ENCODE measurements around the gene PKN2. TPM values are rescaled to one million over a fixed set of nuclear protein-coding genes. Genes with fewer than 3 reads are reported as not detected.

The PKN2 gene
- polyA plus RNA-seq (ENCODE audit: insufficient read length in 4 of 4): 10 to 100 TPM; 54.5 to 74.0 (median 71.1) TPM

DNA sequence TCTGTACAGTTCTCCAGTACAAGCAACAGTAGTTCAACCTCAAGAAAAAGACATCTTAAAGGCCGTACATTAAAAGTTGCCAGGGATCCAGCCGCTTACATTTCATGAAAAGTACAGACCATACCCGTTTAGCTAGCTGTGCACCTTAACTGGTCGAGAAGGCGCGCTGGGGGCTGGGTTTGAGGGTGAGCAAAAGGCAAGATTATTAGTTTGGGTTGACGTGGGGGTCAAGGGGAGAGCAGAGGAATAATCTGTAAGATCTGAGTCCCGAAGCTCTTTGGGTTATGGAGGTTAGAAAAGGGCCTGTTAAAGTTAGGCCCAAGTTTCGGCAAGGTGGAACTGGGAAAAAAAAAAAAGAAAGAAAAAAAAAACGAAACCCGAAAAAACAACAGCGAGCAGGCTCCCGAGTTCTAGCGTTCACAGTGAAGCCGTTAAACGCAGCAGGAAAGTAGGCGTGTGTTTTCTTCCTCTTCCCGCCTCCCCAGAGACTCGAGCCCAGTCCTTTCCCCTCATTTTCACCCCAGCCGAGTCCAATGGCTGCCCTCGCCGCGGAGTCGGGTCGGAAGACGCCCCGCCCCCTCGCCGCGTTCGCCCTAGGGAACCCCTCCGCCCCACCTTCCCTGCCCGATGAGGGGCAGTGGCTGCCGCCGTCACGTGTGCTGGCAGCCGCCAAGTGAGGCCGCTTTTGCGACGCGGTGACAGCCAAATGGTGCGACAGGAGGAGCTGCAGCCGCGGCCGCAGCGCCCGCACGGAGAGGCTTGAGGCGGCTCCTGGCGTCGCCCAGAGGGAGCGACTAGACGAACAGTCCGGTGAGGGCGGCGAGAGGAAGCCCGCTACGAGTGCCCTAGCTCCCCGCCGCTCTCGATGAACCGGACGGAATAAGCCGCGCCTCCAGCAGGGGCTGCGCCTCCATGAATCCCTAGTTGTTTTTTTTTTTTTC is at the start of gene PKN2:
Gene PKN2, plus strand, starts transcription at position 733 of the 941 bp plus-strand sequence. CDS start 308 bp downstream, outside the sequence.
- DNase-seq (ENCODE audit: low read depth in 4 of 4, low spot score in 3 of 4): peak; percentile 94 to 98 (median 96)

DNA sequence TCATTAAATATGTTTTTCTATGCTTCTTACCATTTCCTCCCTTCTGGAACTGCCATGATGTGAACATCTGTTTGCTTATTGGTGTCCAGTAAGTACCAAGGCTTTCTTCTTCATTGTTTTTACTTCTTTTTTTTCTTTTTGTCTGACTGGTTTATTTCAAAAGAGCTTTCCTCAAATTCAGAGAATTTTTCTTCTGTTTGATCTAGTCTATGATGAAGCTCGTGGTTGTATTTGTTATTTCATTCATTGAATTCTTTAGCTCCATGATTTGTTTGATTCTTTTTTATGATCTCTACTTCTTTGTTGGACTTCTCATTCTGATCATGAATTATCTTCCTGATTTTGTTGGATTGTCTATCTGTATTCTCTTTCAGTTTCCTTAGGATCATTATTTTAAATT is 49.5 kb upstream of the PKN2 start:
- no peak for DNase-seq (ENCODE audit: low read depth in 4 of 4, low spot score in 3 of 4)

DNA sequence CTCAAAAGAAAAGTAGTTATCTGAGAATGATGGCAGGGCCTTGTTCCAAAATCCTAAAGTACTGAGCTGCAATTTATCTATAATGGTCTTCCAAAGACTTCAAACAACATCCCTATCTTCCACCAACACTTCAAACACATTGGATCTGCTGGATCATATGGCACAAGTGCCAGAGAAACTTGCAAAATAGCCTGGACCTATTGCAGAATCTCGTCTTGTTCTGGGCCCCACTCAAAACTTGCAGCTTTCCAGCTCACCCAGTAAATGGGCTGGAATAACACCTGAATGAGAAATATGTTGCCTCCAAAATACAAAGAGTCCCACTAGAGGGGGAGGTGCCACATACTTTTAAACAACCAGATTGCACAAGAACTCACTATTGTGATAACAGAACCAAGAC is 44.0 kb upstream of the PKN2 start:
- no peak for DNase-seq (ENCODE audit: low read depth in 4 of 4, low spot score in 3 of 4)

DNA sequence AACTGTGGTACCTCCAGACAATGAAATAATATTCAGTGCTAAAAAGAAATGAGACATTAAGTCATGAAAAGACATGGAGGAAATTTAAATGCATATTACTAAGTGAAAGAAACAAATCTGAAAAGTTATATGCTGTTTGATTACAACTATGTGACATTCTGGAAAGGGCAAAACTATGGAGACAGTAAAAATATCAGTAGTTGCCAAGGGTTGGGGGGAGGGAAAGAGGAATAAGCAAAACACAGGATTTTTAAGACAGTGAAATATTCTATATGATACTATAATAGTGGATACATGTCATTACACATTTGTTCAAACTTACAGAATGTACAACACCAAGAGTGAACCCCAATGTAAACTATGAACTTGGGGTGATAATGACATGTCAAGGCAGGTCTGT is 38.2 kb upstream of the PKN2 start:
- DNase-seq (ENCODE audit: low read depth in 4 of 4, low spot score in 3 of 4): no peak

DNA sequence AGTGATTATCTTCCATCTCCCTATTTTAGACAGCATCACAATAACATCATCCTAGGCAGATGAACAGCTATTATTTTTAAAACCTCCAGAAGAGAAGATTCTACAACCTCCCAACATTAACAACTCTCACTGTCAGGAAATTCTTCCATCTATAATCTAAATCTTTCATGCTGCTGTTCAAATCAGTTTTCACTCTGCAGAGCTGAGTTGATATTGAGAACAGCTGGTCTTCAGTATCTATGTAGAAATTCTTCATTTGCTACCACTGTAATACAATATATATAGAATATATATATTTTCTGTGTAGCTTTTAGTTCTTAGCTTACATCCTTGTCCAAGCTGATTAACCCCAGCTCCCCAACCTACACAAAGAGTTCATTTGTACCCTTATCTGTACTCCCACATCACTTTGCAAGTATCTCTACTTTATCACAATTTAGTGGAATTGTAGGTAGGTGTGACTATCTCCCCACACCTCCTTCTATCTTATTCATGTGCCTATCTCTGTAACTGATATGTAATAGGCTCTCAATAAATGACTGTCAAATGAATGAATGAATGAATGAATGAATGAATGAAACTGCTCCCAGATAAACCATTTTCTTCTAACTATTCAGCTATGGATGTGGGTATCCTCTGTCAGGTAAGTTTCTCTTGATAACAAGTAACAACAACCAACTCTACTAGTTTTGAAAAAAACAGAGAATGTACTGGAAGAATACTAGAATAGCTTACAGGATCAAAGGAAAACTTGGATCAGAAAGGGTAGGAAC is 37.4 kb upstream of the PKN2 start:
- no peak for DNase-seq (ENCODE audit: low read depth in 4 of 4, low spot score in 3 of 4)

DNA sequence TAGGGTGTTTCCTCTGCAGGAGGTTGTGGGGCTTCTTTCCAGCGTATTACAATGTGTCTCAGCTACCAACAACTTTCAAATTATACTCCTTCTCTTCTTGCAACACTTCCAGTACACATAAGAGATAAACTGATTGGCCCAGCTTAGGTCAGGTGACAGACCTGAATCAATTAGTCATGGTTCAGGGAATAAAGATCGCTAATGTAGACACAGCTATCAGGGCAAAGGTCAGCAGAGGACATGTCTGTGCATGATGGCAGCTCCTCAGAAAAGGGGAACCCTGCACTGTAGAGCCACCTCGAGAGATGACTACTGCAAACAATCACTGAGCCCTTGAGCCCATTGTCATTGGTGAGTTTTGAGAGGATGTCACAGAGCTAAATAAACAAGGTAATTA is 36.8 kb upstream of the PKN2 start:
- DNase-seq (ENCODE audit: low read depth in 4 of 4, low spot score in 3 of 4): no peak

DNA sequence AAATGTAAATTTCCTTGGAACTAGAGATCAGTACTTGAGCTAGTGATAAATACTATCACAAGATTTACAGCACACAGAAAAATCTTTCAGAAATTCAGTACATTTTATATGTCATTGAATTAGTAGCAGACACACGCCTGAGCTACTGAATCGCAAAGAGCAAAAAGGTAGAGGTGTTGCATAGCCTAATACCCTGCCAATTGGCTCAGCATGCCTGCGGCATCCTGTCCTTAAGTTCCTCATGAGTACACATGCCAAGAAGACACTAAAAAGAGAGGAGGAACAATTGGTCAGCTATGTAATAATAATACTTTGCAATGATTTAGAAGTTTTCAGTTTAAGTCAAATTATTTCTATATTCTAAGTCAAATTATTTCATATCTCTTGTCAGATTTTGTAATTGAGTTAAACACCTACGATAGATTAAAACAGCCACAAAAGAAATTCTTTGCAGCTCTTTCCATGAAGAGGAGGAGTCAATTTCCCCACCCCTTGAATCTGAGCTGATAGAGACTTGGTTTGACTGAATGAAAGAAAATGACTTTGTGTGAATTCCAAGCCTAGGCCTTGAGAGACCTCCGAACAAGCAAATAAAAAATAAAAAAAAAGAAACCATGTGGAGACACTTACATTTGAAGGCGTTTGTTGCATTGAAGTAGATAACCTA is 36.2 kb upstream of the PKN2 start:
- no peak for DNase-seq (ENCODE audit: low read depth in 4 of 4, low spot score in 3 of 4)

DNA sequence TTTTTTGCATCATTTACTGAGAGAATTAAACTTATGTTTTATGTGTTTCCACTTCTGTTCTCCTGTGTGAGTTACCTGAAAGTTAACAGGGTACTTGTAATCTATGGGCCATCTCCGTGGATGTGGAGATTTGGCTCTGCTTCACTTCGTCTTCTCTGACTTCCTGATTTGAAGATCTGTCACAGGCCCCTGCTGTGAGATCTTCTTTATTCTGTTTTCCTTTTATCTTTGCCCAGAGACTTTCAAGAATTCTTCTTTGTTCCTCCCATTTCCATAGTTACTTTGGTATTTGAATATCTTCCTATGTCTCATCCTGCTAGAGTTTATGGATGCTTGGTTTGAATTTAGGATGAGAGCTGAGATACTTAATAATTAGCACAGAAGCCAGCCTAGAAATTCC is 35.4 kb upstream of the PKN2 start:
- no peak for DNase-seq (ENCODE audit: low read depth in 4 of 4, low spot score in 3 of 4)

DNA sequence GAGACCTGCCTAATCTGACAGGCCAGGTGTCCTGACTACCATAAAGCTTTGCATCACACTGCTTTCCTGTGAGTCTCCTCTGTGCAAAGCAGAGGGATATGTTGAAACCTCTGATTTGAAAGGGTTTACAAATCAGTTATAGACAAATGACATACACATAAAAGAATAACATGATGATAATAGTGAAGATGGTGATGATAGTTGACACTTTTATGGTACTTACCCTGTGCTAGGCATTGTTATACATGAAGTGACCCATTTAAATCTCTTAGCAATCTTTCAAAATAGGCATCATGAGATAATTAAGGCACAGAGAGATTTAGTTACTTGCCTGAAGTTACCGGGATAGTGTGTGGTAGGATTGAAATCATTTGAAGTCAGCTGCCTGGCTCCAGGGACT is 34.1 kb upstream of the PKN2 start:
- DNase-seq (ENCODE audit: low read depth in 4 of 4, low spot score in 3 of 4): no peak

DNA sequence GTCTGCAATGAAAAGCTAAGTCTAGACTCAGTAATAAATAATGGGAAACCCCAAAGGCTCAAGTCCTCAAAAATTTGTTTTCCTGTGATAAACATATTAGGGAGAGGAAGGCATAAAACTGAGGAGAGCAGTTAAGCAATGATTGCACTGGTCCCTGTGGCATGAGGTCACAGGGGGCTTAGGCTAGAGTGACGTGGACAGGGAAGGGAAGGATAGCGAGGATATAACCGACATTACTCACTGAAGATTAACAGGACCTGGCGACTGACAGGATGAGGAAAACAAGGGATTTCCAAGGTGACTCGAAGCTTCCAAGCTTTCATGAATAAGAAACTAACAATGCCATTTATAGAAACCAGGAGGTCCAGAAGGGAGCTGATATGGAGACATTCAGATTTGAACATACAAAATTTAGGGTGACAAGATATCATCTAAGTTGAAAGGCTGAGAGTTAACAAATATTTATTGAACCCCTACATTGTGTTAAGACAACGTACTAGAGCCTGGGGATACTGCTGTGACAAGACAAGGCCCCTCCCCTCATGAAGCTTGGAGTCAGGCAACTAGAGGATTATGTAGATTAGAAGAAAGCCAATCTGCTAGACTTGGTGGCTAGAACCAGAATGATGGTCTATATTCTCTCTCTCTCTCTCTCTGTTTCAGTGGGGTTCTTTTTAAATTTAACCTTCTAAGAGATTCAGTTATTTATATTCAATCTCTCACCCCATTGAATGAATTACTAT is 33.2 kb upstream of the PKN2 start:
- DNase-seq (ENCODE audit: low read depth in 4 of 4, low spot score in 3 of 4): no peak

DNA sequence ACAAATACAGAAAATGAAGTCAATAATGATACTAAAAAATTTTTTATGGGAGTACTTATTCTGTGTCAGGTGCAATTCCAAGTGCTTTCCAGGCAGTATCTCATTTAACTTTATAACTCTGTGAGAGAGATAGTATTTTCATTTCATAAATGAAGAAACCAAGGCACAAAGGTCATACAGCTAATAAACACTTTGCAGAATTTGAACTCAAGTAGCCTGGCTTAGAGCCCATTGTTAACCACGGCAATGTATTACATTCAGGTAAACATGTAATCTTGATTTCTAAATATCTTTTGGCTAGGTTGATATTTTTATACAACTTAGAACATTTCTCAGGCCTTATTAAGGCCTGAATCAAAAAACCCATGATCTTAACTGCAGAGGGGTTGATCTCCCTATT is 28.9 kb upstream of the PKN2 start:
- DNase-seq (ENCODE audit: low read depth in 4 of 4, low spot score in 3 of 4): no peak

DNA sequence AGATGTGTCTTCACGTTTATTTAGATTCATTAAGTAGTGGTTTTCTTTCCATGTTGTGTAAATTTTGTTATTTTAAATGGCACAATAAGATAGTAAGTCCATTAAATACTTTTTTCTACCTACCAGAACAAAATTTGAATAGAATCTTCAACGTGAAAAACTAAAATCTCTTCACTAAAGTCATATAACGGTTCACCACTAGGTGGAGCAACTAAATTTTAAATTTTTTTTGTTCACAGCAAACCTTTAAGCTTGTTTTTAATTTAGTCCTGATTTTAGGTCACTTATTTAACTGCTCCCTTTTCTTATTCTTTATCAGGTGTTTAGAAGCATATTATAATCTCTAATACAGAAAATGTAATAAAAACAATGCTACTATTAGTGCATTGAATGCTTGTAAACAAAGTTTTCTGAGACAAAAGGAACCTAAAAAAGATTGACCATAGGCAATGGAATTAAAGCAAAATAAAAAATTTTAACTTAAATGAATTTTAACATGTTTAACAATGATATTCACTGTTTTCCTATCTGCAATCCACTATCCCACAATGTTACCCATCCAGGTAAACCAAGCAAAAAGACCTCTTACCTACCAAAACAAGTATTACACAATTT is 28.3 kb upstream of the PKN2 start:
- DNase-seq (ENCODE audit: low read depth in 4 of 4, low spot score in 3 of 4): no peak

DNA sequence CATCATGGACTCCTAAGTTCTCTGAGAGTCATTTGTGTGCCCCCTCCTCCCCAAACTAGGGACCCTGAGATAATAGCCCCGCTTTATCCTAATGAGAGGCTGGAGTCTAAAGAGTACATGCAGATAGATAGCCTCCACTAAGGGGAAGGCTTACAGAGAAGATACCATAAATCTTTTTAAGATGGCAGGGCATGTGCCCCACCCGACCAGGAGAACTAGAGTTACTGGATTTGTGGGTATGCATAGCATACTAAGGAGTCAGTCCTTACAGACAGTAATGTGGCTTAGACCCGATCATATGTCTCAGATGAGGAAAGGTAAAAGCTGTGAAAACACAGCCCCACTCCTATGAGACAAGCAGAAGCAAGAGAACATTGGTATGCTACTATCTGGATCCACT is 25.7 kb upstream of the PKN2 start:
- no peak for DNase-seq (ENCODE audit: low read depth in 4 of 4, low spot score in 3 of 4)

DNA sequence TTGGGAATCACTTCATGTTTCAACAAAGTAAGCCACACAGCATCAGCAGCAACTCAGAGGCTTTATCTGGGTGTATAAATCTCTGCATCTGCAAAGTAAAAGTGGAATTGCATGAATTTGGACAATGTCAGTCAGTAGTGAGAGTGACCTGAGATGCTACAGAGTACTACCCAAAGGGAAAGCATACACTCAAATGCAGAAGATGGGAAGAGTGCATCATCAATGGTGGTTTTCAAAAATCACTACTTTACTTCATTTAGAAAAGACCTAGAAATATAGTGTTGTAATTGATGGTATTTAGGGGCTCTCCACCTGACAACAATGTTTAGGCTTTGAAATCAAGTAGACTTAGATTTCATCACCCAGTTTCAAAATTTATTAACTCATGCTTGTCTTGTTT is 24.5 kb upstream of the PKN2 start:
- no peak for DNase-seq (ENCODE audit: low read depth in 4 of 4, low spot score in 3 of 4)

DNA sequence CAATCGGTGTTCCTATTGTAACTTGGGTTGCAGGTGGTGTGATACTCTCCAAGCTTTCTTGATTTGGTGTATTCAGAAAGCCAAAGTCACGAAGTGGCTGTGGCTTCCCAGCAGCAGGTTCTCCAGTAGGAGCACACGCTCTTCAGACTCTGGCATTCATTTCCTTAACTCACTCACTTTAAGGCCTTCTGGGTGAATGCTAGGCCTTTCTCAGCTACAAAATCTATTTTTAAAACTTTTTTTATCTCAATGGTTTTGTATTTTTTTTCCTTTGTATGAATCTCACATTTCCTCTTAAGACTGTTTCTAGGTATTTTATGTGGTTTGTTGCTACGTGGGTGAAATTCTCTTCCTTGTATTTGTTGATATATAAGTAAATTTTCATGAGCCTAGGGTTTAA is 22.9 kb upstream of the PKN2 start:
- no peak for DNase-seq (ENCODE audit: low read depth in 4 of 4, low spot score in 3 of 4)

DNA sequence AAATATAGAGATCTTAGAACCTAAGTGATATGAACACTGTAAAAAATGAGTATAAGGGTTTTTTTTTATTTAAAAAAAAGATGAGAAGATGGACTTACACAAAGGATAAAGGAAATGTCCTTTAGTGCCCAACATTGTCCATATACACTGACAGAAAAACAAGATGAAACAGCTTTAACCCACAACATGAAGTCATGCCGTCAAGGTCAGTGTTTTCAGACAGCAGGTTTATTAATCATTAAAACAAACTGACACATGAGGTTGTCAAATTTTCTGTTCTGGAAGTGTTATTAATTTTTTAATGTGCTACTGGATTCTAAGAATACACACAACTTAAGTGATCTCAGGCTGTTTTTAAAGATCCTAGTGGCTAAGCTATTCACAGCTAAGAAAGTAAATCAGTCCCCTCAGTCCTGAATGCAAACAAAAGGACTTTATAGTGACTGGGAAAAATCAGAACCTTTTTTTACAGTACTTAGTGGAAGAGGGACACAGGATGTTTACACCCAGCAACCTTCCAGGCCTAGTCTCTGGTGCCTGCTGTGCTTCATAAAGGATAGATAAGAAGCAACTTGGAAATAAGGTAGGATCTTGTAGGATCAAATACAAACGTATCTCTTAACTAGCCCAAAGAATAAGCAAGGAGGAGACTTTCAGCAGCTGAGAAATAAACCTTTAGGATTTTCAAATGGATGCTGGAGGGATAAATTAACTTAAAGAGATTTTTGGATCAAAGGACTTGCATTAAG is 21.9 kb upstream of the PKN2 start:
- no peak for DNase-seq (ENCODE audit: low read depth in 4 of 4, low spot score in 3 of 4)

DNA sequence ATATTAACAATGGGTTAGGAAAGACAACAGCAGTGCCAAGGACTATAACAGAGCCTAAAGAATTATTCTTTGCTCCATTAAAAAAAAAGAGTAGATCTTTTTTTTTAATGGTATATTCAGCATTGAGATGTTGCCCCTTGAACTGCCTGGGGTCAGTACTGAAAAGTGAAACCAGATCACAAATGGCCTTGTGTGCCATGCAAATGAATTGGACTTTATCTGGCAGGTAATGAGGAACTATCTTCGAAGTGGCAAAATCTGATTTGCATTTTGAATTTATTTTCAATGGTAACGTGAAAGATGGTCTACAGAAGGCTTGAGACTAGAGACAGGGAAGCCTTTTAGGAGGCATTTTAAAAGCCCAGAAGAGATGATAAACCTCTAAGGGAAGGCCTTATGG is 21.4 kb upstream of the PKN2 start:
- no peak for DNase-seq (ENCODE audit: low read depth in 4 of 4, low spot score in 3 of 4)

DNA sequence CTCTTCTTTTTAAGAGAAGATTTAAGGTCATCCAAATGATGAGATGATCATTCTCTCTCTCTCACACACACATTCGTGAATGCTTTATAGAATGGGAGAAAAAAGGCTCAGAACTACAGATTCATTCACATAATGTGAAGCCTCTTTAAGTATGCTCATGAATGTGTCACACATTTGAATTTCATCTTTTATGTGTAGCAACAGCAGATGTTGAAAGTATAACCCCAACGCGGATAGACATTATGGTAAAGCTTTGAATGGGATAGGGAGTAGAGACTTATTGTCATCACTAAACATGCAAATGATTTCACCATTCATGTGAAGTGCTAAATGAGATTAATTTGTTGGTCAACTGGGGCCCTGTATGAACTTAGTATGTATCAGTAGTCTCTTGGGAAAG is 15.7 kb upstream of the PKN2 start:
- no peak for DNase-seq (ENCODE audit: low read depth in 4 of 4, low spot score in 3 of 4)

DNA sequence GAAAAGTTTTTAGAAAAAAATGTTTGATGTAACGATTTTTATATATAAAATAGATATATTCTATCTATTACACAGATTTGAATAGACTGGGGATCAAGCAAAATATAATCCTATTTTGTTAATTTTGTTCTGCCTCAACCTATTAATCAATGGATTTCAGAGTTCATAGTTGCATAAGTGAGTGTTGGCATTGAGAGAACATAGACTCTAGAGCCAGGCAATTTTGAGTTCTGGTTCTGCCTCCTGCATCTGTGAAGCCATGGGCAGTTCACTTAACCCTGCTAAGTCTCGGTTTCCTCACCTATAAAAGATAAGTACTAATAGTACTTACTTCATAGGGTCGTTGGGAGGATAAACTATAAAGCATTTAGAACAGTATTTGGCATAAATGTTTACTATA is 13.6 kb upstream of the PKN2 start:
- DNase-seq (ENCODE audit: low read depth in 4 of 4, low spot score in 3 of 4): no peak

Measured in left renal pelvis (tissue), 4 donors.